LNCAP (cell line): ENCODE measurements around the gene RAPGEF4.

Source experiments
- CTCF ChIP-seq: fragments of 450-650 bp; IDR thresholded peaks from 2 replicates; pipeline ENCODE4 v1.5.1; 2017; ENCODE audit warnings: mild to moderate bottlenecking

Gene RAPGEF4

GRCh38 chr2:172986040-172986439 lies 250.4 kb downstream of the RAPGEF4 start:
- no peak for TF ChIP-seq CTCF

DNA sequence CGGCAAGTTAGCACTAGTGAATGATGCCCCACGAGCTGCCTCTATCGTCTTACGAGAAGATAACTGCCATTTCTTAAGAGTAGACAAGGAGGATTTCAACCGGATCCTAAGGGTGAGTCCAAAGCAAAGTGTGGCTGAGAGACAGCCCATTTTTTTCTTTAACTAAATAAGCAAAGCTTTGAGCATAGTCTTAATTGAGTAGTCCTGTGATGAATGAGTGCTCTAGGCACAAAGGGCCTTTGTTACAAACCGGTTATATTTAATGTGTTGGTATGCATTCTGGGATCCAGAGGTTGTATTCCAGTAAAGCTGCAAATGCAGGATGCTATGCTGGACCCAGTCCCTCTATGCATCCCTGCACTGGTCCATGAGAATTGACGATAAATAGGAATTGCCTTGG lies 253.1 kb downstream of the RAPGEF4 start:
- TF ChIP-seq CTCF, result no peak

DNA sequence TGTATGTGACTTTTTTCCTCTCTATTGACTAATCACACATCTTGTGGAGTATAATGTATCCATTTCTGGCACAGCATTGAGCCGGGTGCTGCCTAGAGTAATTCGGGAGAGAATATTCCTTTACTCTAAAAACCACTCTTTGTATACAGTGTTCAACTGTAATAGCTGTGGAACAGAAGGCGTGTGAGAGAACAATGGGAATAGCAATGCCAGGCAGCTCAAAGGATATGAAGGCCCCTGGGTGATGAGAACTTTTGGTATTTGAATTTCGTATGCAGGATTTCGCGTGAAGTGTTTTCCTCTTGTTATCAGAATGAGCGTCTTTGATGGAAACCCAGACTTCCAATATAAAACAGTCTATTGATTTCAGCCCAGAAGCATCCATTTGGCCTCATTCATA lies 255.4 kb downstream of the RAPGEF4 start:
- TF ChIP-seq CTCF, result no peak

GRCh38 chr2:172993139-172993538 lies 257.5 kb downstream of the RAPGEF4 start:
- TF ChIP-seq CTCF, result no peak

DNA sequence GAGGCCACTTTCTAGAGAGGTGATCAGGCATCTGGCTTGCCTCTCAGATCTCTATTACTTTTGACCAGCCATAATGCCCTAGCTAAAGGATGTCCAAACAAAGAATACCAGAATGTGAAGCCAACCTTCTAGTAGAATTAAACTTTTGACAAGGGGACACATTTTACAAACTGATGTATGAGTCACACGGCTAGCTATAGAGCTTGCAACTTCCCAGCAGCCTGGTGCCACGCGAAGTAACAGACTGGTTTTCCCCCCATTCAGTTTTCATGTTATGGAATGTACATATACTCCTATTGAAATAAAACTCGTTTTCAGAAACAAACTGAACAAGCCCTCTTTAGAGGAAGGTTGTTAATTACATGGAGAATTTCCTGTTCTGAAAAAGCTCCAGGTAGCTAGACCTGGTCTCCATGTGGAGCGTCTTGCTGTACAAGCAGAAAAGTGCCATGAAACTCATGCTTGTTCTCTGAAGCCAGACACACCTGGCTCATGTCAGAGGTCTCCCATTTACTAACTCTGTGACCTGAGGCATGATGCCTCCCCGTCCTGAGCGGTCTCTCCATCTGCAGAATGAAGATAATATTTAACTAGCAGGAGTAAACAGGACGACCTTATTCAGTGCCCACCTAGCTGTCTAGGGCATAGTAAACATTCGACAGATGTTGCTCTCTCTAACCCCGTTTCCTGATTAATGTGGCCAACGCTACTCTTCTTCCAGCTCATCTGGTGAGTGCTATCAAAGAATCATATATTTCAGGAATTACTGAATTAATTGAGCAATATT lies 258.5 kb downstream of the RAPGEF4 start:
- TF ChIP-seq CTCF, result no peak

GRCh38 chr2:172994864-172995263 lies 259.2 kb downstream of the RAPGEF4 start:
- no peak for TF ChIP-seq CTCF

- peak; percentile 21; the same call in 1 of the 2 replicates for TF ChIP-seq CTCF
These were observed 259.9 kb downstream of the RAPGEF4 start for GRCh38 chr2:172995323-172996244.
